Raji (cell line): ENCODE measurements around the gene CORO7.
A peak's percentile ranks its signal among the peaks of the same experiment; 100 is the strongest.

Experiments used
- POLR2A ChIP-seq: IDR thresholded peaks from 2 replicates; pipeline ENCODE4 v1.6.1; 2011; ENCODE audit warnings: low read depth, low read length, control low read depth; ENCODE audit not compliant: insufficient read depth

Gene CORO7

DNA sequence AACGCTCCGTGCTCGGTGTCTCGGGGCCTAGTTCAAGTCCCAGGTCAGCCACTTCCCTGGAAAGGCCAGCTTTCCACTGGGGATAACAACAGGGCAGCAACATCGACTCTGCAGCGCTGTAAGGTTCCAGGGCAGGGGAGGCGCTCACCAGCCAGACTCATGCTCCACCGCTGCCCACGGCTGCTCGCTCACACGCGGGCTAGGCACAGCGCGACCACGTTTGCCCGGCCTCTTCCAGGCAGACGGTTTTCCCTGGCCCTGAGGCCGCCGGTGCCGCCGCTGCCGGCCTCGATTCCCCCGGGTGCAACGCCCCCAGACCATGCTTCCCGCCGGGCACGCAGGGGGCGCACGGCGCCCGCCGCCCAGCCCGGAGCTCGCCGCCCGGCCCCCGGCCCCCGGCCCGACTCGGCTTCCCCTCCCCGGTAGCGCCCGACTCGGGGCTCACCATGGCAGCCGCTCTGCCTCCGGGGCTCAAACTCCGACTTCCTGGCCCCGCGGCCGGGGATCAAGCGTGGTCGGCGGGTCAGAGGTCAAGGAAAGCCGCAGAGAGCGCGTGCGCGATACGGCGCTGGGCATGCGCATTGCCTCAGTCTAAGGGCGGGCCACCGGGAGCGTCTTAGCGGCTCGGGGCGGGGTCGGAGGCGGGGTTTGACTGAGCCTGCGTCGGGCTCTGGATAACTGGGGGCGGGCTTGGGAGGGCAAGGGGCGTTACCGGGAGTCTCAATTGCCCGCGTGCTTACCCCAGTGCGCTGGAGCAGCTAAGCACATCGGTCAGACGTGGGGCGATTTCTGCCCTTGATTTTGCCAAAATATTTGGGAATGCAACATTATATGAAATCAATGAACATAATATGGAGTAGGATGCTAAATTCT, 65.4 kb downstream of the CORO7 start, which contains the start of gene PAM16:
Gene PAM16, minus strand, starts transcription at position 535 of the 873 bp plus-strand sequence. Its CDS starts 87 bp downstream, at position 448.
- peak; percentile 84 for TF ChIP-seq POLR2A

DNA sequence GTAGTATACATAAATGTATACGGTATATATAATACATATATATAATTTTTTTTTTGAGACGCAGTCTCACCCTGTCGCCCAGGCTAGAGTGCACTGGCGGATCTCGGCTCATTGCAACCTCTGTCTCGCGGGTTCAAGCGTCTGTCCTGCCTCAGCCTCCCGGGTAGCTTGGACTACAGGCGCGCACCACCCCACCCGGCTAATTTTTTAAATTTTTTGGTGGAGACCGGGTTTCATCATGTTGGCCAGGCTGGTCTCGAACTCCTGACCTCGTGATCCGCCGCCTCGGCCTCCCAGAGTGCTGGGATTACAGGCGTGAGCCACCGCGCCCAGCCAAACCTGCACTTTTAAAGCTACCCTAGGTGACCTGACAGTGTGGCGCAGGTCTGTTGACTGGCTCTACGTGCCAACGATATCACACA, 66.0 kb downstream of the CORO7 start:
- no peak for TF ChIP-seq POLR2A

- TF ChIP-seq POLR2A, result no peak
These were observed 67.1 kb downstream of the CORO7 start for GRCh38 chr16:4349332-4349731.

- TF ChIP-seq POLR2A, result no peak
These were observed 68.5 kb downstream of the CORO7 start for GRCh38 chr16:4347765-4348509.

GRCh38 chr16:4347010-4347409, 69.4 kb downstream of the CORO7 start:
- TF ChIP-seq POLR2A, result no peak

DNA sequence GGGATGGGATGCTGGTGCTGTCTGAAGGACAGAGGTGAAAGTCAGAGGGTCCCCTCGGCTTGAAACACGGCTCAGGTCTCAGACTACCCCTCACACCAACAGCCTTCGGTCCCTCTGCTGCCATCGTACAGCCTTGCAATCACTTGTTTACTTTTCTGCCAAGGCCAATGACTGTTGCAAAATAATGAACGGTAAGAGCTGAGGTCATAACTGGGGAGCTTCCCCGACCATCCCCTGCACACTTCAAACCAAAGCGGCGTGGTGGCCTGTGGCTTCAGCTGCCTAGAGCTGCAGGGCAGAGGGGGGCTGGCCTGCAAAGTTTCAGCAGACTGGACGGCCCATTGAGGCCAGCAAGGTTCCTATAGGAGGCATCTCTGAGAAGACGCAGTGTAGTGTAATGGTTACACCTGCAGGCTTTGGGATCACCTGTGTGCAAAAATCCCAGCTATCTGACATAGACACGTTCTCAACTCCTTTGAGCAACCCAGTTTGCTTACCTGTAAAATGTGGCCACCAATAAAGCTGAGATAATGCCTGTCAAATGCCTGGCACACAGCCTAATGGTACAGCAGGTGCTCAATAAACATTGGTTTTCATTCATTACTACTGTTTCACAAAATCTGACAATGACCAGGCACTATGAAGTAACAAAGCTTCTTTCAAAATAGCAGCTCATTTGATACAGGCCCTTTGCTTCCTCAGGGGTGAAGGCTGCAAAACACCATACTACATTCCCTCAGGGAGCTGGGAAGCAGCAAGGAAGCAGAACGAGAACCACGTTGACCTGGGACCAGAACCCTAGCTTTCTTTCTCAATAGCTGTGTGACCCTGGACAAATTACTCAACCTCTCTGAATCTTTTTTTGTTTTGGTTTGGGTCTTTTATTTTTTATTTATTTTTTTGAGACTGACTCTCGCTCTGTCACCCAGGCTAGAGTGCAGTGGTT, 70.3 kb downstream of the CORO7 start:
- no peak for TF ChIP-seq POLR2A

- TF ChIP-seq POLR2A, result no peak
These were observed 71.2 kb downstream of the CORO7 start for GRCh38 chr16:4344983-4345835.

GRCh38 chr16:4342866-4343744, 73.3 kb downstream of the CORO7 start:
- TF ChIP-seq POLR2A, result no peak

DNA sequence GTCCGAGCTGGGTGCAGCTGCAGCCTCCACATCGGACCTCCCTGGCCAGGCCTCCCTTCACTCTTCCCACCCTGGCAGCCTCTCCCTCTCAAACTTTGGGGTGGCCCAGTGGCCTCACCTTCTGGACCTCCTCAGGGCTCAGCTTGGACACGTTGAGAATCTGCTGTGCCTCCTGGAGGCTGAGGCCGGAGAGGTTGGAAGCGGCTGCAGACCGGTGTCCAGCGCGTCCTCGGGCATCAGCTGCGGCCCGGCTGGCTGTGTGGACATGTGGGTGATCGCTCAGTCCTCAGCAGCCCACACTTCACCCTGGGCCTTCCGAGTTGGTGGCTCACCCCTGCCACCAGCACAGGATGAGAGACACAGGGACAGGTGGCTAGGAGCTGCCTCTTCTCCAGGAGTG, 75.1 kb downstream of the CORO7 start:
- TF ChIP-seq POLR2A, result no peak

DNA sequence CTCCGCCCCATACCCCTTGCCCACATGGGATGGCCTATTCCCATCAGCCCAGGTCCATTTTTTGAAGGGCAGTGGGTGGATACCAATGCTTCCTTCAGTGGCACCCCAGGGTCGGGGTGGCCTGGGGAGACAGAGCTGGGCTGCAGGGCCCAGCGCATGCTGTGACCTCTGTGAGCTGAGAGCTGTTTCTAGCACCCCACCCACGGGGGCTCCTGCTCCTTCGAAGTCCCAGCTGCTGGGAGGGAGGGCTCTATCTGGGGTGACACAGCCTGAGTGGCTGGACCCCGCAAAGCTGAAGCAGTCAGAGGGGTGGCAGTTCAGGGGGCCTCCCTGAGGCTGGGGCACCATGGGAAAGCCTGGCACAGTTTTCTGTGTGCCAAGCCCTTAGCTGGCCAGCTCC, 76.0 kb downstream of the CORO7 start:
- TF ChIP-seq POLR2A, result no peak

DNA sequence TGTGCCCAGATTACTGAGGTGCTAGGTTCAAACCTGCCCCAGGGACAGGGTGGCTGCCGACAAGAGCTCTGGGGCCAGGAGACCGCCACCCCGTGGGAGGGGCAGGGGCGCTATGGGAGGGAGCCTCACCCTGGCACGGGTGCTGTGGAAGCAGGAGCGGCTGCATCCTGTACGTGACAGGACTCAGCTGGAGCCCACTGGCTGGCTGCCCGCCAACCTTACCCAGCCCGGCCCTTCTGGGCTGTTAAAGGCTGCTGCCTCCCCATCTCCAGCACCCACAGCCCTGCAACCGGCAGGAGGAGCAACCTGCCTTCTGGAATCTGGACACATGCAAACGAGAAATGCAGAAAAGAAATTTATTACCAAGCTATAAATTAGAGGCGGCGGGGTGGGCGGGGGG, 76.5 kb downstream of the CORO7 start:
- no peak for TF ChIP-seq POLR2A

DNA sequence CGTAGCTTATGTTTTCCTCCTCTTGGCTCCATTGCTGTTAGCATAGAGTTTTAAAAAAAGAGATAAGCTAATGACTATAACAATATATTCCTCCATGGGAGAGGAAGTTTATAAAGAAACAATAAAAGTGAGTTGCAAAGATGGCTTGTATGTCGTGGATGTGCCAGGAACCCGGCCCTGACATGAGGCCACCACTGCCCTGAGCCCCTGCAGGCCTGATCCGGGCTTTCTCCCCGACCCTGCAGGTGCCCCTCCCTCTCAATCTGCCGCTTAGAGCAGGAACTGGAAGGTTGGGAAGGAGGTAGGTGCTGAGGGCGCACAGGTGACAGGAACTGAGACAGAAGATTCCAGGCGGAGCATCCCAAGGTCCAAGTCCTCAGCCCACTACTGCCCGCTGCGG, 76.9 kb downstream of the CORO7 start:
- TF ChIP-seq POLR2A, result no peak

GRCh38 chr16:4338712-4339299, 77.6 kb downstream of the CORO7 start:
- TF ChIP-seq POLR2A, result no peak
